NCI-H1092 (cell line): ENCODE results near the gene RNF8.

ENCODE experiments used
- DNase-seq: peaks from one replicate; lab custom pipeline; 2025; lab: John Stamatoyannopoulos, UW

Gene RNF8

DNA sequence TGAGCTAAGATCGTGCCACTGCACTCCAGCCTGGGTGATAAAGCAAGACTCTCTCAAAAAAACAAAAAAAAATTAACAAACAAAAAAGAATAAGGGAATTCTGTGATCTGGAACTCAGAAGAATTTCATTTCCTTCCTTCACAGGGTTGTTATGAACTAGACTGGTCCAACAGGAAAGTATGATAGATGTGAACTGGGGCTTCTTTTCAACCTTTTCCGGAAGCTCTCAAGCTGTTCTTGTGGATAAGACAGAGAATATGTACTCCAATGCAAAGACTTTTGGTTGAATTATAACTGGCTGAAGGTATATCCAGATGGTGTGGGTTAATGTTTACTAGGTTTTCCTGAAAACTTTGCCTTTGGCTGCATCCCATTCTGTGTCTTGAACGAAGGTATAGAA is 5.3 kb downstream of the RNF8 start:
- no peak for DNase-seq

DNA sequence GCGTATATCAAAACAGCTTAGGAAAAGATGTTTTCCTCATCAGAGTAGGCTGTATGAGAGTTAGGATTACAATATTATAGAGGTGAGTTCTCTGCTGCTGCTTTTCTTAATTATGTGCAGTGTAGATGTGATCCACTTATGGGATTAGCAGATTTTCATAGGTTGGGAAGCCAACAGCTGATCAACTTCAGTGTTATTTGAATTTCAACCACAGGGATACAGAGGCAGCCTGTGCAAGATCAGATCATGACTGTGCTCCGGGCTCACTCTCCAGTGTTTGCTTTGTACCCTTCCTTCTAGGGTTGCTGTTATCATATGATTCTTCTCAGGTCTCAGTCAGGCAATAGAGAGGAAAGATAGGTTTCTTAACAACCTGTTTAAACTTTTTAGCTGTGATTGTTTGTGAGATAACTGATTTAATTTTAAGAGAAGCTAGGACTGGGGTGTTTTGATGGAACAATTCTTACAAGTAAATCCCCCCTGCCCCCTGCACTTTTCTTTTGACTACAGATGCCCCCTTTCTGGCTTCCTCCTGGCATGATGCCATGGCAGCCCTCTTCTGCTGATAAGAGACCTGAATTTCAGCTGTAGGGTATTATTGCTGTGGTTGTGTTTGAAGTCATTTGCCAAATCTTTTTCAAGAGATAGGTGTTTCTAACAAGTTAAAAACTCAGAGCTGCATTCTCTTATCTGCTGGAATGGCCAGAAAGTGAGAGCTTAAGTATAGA is 8.5 kb downstream of the RNF8 start:
- no peak for DNase-seq

GRCh38 chr6:37365791-37366190 is 12.0 kb downstream of the RNF8 start:
- no peak for DNase-seq

DNA sequence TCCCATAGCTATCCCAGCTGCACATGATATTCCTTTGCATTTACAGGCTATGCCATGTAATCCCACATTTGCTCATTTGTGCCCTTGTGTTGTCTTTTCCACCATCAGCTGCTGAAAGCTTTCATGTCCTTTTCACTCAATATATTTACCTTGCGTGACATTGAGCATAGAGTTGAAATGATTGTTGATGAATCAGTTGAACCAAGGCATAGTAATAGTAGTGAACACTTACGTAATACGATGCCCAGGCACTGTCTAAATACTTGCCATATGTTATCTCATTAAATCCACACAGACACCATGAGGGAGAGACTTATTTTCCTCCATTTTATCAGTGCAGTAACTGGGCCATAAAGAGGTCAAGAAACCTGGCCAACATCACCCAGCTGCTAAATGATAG is 13.1 kb downstream of the RNF8 start:
- no peak for DNase-seq

DNA sequence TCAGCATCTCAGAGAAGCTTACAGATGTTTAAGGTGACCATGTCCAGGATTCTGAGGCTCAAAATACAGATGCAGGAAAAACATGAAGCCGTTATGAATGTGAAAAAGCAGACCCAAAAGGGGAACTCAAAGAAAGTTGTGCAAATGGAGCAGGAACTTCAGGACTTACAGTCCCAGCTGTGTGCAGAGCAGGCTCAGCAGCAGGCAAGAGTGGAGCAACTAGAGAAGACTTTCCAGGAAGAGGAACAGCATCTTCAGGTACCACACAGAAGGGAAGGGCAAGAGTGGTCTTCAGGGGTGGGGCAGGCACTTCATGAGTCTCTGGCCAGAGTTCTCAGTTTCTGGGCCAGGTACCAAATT is 15.2 kb downstream of the RNF8 start:
- DNase-seq: no peak

GRCh38 chr6:37369321-37370201 is 15.8 kb downstream of the RNF8 start:
- DNase-seq: no peak

- no peak for DNase-seq
Observed at GRCh38 chr6:37371154-37372083, 17.6 kb downstream of the RNF8 start.

DNA sequence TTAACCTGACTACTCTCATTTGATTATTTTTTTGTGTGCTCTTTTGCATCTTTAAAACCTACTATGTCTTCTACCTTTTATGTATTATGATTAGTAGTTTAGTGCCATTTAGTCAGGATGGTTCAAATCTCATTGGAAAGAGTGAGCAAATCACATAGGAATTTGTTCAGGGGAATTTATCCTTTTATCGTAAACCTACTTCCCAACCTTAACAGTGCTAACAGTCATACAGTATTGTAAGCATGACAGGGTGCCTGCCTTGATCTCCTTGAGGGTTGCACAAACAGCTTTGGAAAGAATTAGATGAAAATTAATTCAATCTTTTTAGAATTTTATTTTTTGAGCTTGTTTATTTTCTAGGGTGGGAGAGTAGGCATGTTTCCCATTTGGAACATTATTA is 18.3 kb downstream of the RNF8 start:
- no peak for DNase-seq

GRCh38 chr6:37373822-37374471 is 20.2 kb downstream of the RNF8 start:
- no peak for DNase-seq

DNA sequence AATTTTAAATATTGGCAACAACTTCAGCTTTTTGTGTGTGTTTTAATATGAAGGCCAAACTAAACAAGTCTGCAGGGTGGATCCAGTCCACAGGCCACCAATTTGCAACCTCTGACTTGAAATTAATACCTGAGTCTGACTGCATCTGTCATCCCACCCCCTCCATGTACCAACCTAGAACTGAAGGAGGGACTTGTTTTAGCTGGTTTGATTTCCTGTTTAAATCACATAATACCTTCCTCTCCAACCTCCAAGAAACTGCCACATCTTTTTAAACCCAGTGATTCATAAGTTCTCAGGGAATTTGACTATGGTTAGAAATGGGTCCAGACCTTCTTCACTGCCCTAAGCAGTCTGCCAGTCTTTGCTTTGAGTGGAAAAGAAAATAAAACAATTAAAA is 21.6 kb downstream of the RNF8 start:
- DNase-seq: no peak

- no peak for DNase-seq
Observed at GRCh38 chr6:37376078-37376743, 22.4 kb downstream of the RNF8 start.

DNA sequence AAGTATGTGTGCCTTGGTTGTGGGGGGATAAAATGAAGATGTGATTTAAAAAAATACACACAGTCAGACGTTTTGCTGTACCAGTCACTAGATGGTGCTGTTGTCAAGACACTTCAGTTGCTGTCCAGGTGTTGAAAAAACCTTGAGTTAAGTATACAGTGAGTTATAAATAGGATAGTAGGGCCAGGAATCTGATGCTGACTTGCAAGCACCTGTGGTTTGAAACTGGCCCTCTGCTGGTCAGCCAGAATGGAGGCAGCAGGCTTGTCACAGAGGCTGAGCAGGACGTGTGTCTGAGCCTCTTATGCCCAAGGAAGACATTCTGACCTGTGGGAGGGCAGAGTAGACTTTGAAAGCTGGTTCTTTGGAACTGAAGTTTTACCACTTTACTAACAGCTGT is 27.8 kb downstream of the RNF8 start:
- DNase-seq: no peak

GRCh38 chr6:37382994-37383765 is 29.4 kb downstream of the RNF8 start:
- no peak for DNase-seq

DNA sequence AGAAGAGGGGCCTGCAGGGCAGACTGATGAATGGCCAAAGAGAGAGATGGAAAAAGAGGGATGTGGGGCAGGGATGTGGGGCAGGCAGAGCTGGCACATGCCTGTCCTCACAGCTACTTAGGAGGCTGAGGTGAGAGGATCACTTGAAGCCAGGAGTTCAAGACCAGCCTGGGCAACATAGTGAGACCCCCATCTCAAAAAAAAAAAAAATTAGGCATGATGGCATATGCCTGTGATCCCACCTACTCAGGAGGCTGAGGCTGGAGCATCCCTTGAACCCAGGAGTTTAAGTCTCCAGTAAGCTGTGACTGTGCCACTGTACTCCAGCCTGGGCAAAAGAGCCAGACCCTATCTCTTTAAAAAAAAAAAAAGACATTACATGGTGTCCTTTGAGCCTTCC is 34.8 kb downstream of the RNF8 start:
- no peak for DNase-seq

DNA sequence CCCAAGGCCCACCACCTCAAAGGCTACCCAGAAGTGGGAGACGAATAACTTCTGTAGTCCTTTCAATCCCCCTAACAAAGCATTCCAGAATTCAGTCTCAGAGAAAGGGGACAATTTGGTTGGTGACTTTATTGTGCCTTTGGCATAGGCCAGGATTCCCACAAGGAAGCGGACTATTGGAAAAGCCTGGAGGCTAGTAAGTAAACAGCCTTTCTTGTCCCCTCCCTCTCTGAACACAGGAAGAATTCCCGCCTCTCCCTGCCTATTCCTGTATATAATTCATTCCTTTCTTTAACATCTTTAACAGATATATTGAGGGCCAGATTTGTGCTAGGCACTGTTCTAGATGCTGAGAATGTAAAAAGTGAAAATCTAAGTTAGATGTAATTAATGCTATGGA is 36.1 kb downstream of the RNF8 start:
- no peak for DNase-seq

DNA sequence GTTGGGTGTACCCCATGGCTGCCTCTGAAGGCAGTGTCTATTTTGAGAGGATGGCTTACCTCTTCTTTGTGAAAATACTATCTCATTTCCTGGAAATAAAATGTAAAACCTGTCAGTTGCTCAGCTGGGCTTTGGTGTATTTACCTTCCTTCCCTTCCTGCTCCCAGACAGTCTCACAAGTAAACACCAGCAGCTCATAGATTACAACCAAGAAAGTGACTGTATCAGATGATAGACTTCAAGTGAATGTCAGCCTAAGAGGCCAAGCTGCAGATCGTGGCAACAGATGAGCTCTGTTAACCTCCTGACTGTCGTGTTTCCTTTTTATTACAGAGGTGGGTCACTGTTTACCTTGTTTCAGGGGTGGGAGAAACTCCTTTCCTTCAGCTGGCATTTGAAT is 37.3 kb downstream of the RNF8 start:
- DNase-seq: no peak

DNA sequence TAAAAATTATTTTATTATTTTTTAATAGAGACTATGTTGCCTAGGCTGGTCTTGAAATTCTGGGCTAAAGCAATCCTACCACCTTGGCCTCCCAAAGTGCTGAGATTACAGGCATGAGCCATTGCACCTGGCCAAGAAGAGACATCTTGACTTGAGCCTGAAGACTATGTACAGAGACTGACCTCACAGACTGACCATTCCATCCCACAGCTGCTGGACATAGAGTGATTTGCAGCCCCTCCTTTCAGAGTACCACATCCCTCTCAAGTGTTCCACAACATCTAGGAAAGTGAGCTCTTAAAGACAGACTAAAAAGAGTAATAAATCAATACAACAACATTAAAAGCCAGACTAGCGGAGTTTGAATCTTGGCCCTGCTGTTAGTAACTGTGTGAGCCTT is 39.0 kb downstream of the RNF8 start:
- no peak for DNase-seq

- DNase-seq: no peak
Observed at GRCh38 chr6:37393381-37393929, 39.7 kb downstream of the RNF8 start.

GRCh38 chr6:37396571-37397180 is 42.9 kb downstream of the RNF8 start:
- DNase-seq: no peak

GRCh38 chr6:37399131-37399530 is 45.3 kb downstream of the RNF8 start:
- no peak for DNase-seq
